ENCODE measurements around the gene VAMP2. TPM values are rescaled to one million over a fixed set of nuclear protein-coding genes. Genes with fewer than 3 reads are reported as not detected.
A peak's percentile ranks its signal among the peaks of the same experiment; 100 is the strongest.

The VAMP2 gene
- total RNA-seq, 4 donors from 2014 or later: 20.9 to 49.4 (median 30.1) TPM

- peak overlapping the region; percentile 81 to 88 (median 82) for H3K27ac ChIP-seq
- H3K4me3 ChIP-seq: peak overlapping the region; percentile 16 to 58 (median 40)
- in situ Hi-C loops (cut with MboI; ENCODE audit: low pct_ligation_motif_present in 1 of 4, low pct_unique_long_range_greater_than_20kb in 1 of 4, low sequenced_read_pairs in 3 of 4) (loop anchor here in 1 of 4 donors (10.0 kb wide), 1 partner anchor 55 kb away; no protein-coding TSS in a partner anchor), intact Hi-C loops (cut with DNase I; ENCODE audit: low total_unique reads) (loop anchor here (10.0 kb wide), 1 partner anchor 65 kb away; no protein-coding TSS in a partner anchor)
- peaks cover 45 to 77% (median 62%) of the 10 kb centered on the region in 4 donors for H3K4me1 ChIP-seq
- DNase-seq: peak; percentile 84
- no peaks in the 10 kb centered on the region for H3K36me3 ChIP-seq
- TF ChIP-seq, protein P1, sequence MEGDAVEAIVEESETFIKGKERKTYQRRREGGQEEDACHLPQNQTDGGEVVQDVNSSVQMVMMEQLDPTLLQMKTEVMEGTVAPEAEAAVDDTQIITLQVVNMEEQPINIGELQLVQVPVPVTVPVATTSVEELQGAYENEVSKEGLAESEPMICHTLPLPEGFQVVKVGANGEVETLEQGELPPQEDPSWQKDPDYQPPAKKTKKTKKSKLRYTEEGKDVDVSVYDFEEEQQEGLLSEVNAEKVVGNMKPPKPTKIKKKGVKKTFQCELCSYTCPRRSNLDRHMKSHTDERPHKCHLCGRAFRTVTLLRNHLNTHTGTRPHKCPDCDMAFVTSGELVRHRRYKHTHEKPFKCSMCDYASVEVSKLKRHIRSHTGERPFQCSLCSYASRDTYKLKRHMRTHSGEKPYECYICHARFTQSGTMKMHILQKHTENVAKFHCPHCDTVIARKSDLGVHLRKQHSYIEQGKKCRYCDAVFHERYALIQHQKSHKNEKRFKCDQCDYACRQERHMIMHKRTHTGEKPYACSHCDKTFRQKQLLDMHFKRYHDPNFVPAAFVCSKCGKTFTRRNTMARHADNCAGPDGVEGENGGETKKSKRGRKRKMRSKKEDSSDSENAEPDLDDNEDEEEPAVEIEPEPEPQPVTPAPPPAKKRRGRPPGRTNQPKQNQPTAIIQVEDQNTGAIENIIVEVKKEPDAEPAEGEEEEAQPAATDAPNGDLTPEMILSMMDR (IDR thresholded peaks at IDR 0.05): no peak
- TF ChIP-seq POLR2AphosphoS5 (IDR thresholded peaks at IDR 0.05): peak in 1 of 3 donors; percentile 54
- no peaks in the 10 kb centered on the region for H3K9me3 ChIP-seq
- 1% methylated on average over 21 to 28 of the region's 28 CpGs for WGBS, 2 donors (ENCODE audit: low coverage in 1 of 2)
- peaks cover 77% of the 10 kb centered on the region for H3K27me3 ChIP-seq
Observed at GRCh38 chr17:8119581-8120519, 42.9 kb downstream of the VAMP2 start.

DNA sequence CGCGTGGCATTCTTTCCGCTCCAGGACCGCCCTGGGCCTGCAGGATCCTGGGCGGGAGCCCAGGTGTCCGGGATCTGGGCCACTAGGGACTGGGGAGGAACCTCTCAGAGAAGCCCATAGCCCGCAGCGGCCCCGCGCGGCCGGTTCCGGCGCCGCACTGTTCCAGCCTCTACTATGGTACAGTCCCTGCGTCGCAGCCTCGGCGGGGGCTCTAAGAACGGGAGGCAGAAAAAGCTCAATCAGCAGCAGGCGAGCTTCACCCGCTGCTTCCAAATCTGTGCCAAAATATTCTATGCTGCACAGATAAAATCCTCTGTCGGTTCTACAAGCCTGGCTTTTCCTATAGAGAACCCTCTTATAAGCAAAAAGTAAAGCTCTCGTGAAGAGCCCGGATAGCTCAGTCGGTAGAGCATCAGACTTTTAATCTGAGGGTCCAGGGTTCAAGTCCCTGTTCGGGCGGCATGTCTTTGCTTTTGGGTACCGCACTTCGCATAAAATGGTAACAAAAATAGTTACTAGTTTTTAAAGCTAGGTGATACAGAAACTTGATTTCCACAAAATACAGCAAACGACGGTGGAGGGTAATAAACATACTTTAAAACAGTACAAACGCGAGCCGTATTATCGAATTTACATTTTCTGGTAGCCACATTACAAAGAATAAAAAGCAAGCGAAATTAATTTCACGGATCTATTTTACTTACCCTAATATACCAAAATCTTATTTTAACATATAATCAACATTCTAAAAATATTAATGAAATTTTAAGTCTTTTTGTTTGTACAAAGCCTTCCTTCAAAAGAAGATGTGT lies 43.8 kb downstream of the VAMP2 start:
- DNase-seq: peak; percentile 91
- Histone ChIP-seq H3K27me3 (peaks cover 77% of the 10 kb centered on the region), H3K9me3 (no peaks in the 10 kb centered on the region), H3K27ac (peak overlapping the region; percentile 81 to 88 (median 82)), H3K4me1 (peaks cover 36 to 68% (median 53%) of the 10 kb centered on the region in 4 donors), H3K4me3 (peak overlapping the region; percentile 16 to 56 (median 40)), H3K36me3 (no peaks in the 10 kb centered on the region)
- TF ChIP-seq POLR2AphosphoS5 (IDR thresholded peaks at IDR 0.05): peak in 1 of 3 donors; percentile 2
- TF ChIP-seq POLR2A (IDR thresholded peaks at IDR 0.05): no peak
- TF ChIP-seq EP300 (IDR thresholded peaks at IDR 0.05; ENCODE audit: low read depth): no peak
- TF ChIP-seq, protein P1 (IDR thresholded peaks at IDR 0.05): peak; percentile 83 to 97 (median 90)
- intact Hi-C loops (cut with DNase I; ENCODE audit: low total_unique reads) (no loop called here), in situ Hi-C loops (cut with MboI; ENCODE audit: low pct_ligation_motif_present in 1 of 4, low pct_unique_long_range_greater_than_20kb in 1 of 4, low sequenced_read_pairs in 3 of 4) (loop anchor here in 1 of 4 donors (10.0 kb wide), 1 partner anchor 54 kb away; no protein-coding TSS in a partner anchor)
- WGBS, 2 donors (ENCODE audit: low coverage in 1 of 2): 0% methylated on average over 12 to 33 of the region's 38 CpGs

- DNase-seq: peak; percentile 55
- 0% methylated on average over 31 of the region's 33 CpGs; no CpG with 5 or more reads in 1 of the 2 donors for WGBS, 2 donors (ENCODE audit: low coverage in 1 of 2)
- H3K9me3 ChIP-seq: no peaks in the 10 kb centered on the region
- TF ChIP-seq POLR2AphosphoS5 (IDR thresholded peaks at IDR 0.05) (peak in 2 of 3 donors; percentile 29 to 37), EP300 (IDR thresholded peaks at IDR 0.05; ENCODE audit: low read depth) (no peak)
- in situ Hi-C loops (cut with MboI; ENCODE audit: low pct_ligation_motif_present in 1 of 4, low pct_unique_long_range_greater_than_20kb in 1 of 4, low sequenced_read_pairs in 3 of 4): loop anchor here in 1 of 4 donors (10.0 kb wide), 1 partner anchor 53 kb away; no protein-coding TSS in a partner anchor
- peaks cover 77% of the 10 kb centered on the region for H3K27me3 ChIP-seq
- no peaks in the 10 kb centered on the region for H3K36me3 ChIP-seq
- peak within 1 kb of the TSS; percentile 16 to 56 (median 40) for H3K4me3 ChIP-seq
- H3K27ac ChIP-seq: peak within 1 kb of the TSS; percentile 81 to 88 (median 82)
- intact Hi-C loops (cut with DNase I; ENCODE audit: low total_unique reads): no loop called here
- H3K4me1 ChIP-seq: peaks cover 28 to 60% (median 45%) of the 10 kb centered on the region in 4 donors
Observed at GRCh38 chr17:8117980-8118768, 44.6 kb downstream of the VAMP2 start, which contains the start of gene ALOXE3. ALOXE3 (minus strand) TSS chr17:8118514; CDS start chr17:8117990, 524 bp downstream.

All from transverse colon (tissue), 4 donors.